HTR-8/SVneo (cell line): ENCODE results near the gene LARGE1.
"Not testable (repeated sequence)": the region's sequence is repeated elsewhere in the genome, so short reads cannot be mapped to it uniquely, and the experiment has no call there.

Experiments used
- DNase-seq: peaks from one replicate; pipeline ENCODE4 v3.0.0; 2011; ENCODE audit warnings: low spot score, mixed read lengths; ENCODE audit not compliant: insufficient read length
- FAIRE-seq: peaks from 2 replicates; lab custom pipeline; 2011; peaks lifted over from hg19 to GRCh38; lab: Jason Lieb, UNC

The LARGE1 gene

GRCh38 chr22:33470456-33470855, 449.8 kb downstream of the LARGE1 start:
- FAIRE-seq, result no peak
- DNase-seq, result no peak

GRCh38 chr22:33467620-33468095, 452.6 kb downstream of the LARGE1 start:
- no peak for FAIRE-seq

GRCh38 chr22:33467080-33467479, 453.2 kb downstream of the LARGE1 start:
- DNase-seq, result no peak
- no peak for FAIRE-seq

More at GRCh38 chr22:33467620-33468095, 452.6 kb downstream of the LARGE1 start:
- DNase-seq, result no peak

GRCh38 chr22:33465554-33465953, 454.7 kb downstream of the LARGE1 start:
- FAIRE-seq, result no peak
- DNase-seq, result no peak

- FAIRE-seq, result no peak
Observed at GRCh38 chr22:33464698-33465097, 455.6 kb downstream of the LARGE1 start.

GRCh38 chr22:33461698-33462434, 458.4 kb downstream of the LARGE1 start:
- FAIRE-seq, result no peak
- no peak for DNase-seq

More at GRCh38 chr22:33464698-33465097, 455.6 kb downstream of the LARGE1 start:
- DNase-seq, result no peak

- not testable (repeated sequence) for FAIRE-seq, DNase-seq
Observed at GRCh38 chr22:33461245-33461644, 459.0 kb downstream of the LARGE1 start.

GRCh38 chr22:33459137-33459536, 461.1 kb downstream of the LARGE1 start:
- DNase-seq (no peak), FAIRE-seq (no peak)

- FAIRE-seq (no peak), DNase-seq (no peak)
Observed at GRCh38 chr22:33456511-33456910, 463.8 kb downstream of the LARGE1 start.

GRCh38 chr22:33455036-33455435, 465.2 kb downstream of the LARGE1 start:
- no peak for DNase-seq
- FAIRE-seq, result no peak

GRCh38 chr22:33451866-33452469, 468.3 kb downstream of the LARGE1 start:
- no peak for DNase-seq
- no peak for FAIRE-seq

- no peak for FAIRE-seq
- DNase-seq, result no peak
Observed at GRCh38 chr22:33450756-33451155, 469.5 kb downstream of the LARGE1 start.

- FAIRE-seq, result no peak
- no peak for DNase-seq
Observed at GRCh38 chr22:33447733-33448132, 472.5 kb downstream of the LARGE1 start.

- no peak for DNase-seq
- FAIRE-seq, result no peak
Observed at GRCh38 chr22:33443683-33444082, 476.6 kb downstream of the LARGE1 start.

GRCh38 chr22:33440756-33441155, 479.5 kb downstream of the LARGE1 start:
- FAIRE-seq, result no peak
- no peak for DNase-seq

GRCh38 chr22:33438273-33438672, 482.0 kb downstream of the LARGE1 start:
- no peak for DNase-seq

GRCh38 chr22:33431300-33431699, 489.0 kb downstream of the LARGE1 start:
- FAIRE-seq (no peak), DNase-seq (no peak)

More at GRCh38 chr22:33438273-33438672, 482.0 kb downstream of the LARGE1 start:
- no peak for FAIRE-seq

GRCh38 chr22:33429281-33429680, 491.0 kb downstream of the LARGE1 start:
- DNase-seq (no peak), FAIRE-seq (no peak)

GRCh38 chr22:33427461-33427860, 492.8 kb downstream of the LARGE1 start:
- DNase-seq (no peak), FAIRE-seq (no peak)

- DNase-seq, result no peak
Observed at GRCh38 chr22:33426451-33426850, 493.8 kb downstream of the LARGE1 start.

GRCh38 chr22:33421859-33422258, 498.4 kb downstream of the LARGE1 start:
- no peak for FAIRE-seq

More at GRCh38 chr22:33426451-33426850, 493.8 kb downstream of the LARGE1 start:
- FAIRE-seq, result no peak

More at GRCh38 chr22:33421859-33422258, 498.4 kb downstream of the LARGE1 start:
- DNase-seq, result no peak
